Brain microvascular endothelial cell (primary cell): ENCODE measurements around the gene IDI1.

ENCODE experiments used
- DNase-seq: peaks from one replicate; pipeline ENCODE4 v3.0.0-alpha.2; 2020
- H3K27ac ChIP-seq: fragments of 250-450 bp; sonication (Bioruptor Pico); 2 replicates; pipeline ENCODE4 v1.5.1; 2020; ENCODE audit warnings: mild to moderate bottlenecking, moderate library complexity
- H3K27me3 ChIP-seq: fragments of 250-450 bp; sonication (Bioruptor Pico); replicated peaks from 2 replicates; pipeline ENCODE4 v1.5.1; 2020; ENCODE audit warnings: mild to moderate bottlenecking
- H3K36me3 ChIP-seq: fragments of 250-450 bp; sonication (Bioruptor Pico); replicated peaks from 2 replicates; pipeline ENCODE4 v1.5.1; 2020; ENCODE audit warnings: mild to moderate bottlenecking
- H3K4me3 ChIP-seq: 2 replicates; pipeline ENCODE4 v1.5.1; 2011; ENCODE audit warnings: low read depth, mild to moderate bottlenecking, control low read depth, low read length, moderate library complexity
- CTCF ChIP-seq: IDR thresholded peaks from 2 replicates; pipeline ENCODE4 v1.5.1; 2011; ENCODE audit warnings: low read depth, mild to moderate bottlenecking, moderate library complexity, low read length, control low read depth, inconsistent platforms; ENCODE audit errors: missing control alignments
- in situ Hi-C: cut with HindIII; loops from 2 replicates; pipeline ENCODE4 v1.10.0; 2017; ENCODE audit warnings: low sequenced_read_pairs, low pct_ligation_motif_present

Gene IDI1

GRCh38 chr10:1026578-1026977, 22.3 kb downstream of the IDI1 start:
- Histone ChIP-seq H3K27ac (no peak overlapping the region), H3K27me3 (no peaks in the 10 kb centered on the region), H3K4me3 (no peak overlapping the region), H3K36me3 (no peaks in the 10 kb centered on the region)
- in situ Hi-C loops = no loop called here
- TF ChIP-seq CTCF = no peak
- DNase-seq = no peak

- Histone ChIP-seq H3K27ac (no peak within 1 kb of the TSS), H3K4me3 (no peak within 1 kb of the TSS), H3K36me3 (no peaks in the 10 kb centered on the region), H3K27me3 (no peaks in the 10 kb centered on the region)
- DNase-seq = no peak
- in situ Hi-C loops = no loop called here
- TF ChIP-seq CTCF = no peak
Measured at GRCh38 chr10:1025683-1026082, 23.2 kb downstream of the IDI1 start, which contains the start of gene IDI2. IDI2 (minus strand) TSS chr10:1025859; CDS start chr10:1024723, 1,136 bp downstream.

GRCh38 chr10:1024103-1024502, 24.8 kb downstream of the IDI1 start:
- Histone ChIP-seq H3K27me3 (no peaks in the 10 kb centered on the region), H3K27ac (no peak overlapping the region), H3K4me3 (no peak overlapping the region), H3K36me3 (peaks cover 15% of the 10 kb centered on the region)
- no peak for DNase-seq
- TF ChIP-seq CTCF = no peak
- in situ Hi-C loops = no loop called here

- Histone ChIP-seq H3K36me3 (peaks cover 26% of the 10 kb centered on the region), H3K27me3 (no peaks in the 10 kb centered on the region), H3K27ac (no peak overlapping the region), H3K4me3 (no peak overlapping the region)
- no peak for TF ChIP-seq CTCF
- in situ Hi-C loops = no loop called here
- DNase-seq = no peak
Measured at GRCh38 chr10:1022413-1022812, 26.5 kb downstream of the IDI1 start.

- DNase-seq = no peak
- TF ChIP-seq CTCF = no peak
- H3K4me3 ChIP-seq = no peak overlapping the region
- peaks cover 39% of the 10 kb centered on the region for H3K36me3 ChIP-seq
- in situ Hi-C loops = no loop called here
- H3K27ac ChIP-seq = no peak overlapping the region
- H3K27me3 ChIP-seq = no peaks in the 10 kb centered on the region
Measured at GRCh38 chr10:1020958-1021357, 28.0 kb downstream of the IDI1 start.

GRCh38 chr10:1020460-1020859, 28.5 kb downstream of the IDI1 start:
- no peak for TF ChIP-seq CTCF
- Histone ChIP-seq H3K27me3 (no peaks in the 10 kb centered on the region), H3K36me3 (peaks cover 43% of the 10 kb centered on the region), H3K27ac (no peak overlapping the region), H3K4me3 (no peak overlapping the region)
- in situ Hi-C loops = no loop called here
- no peak for DNase-seq
